GM15510 (cell line): ENCODE data around the gene RTN4RL1.

ENCODE experiments used
- POLR2A ChIP-seq: IDR thresholded peaks from 3 replicates; pipeline ENCODE4 v1.6.1; 2011; ENCODE audit warnings: borderline replicate concordance; ENCODE audit not compliant: insufficient read length; ENCODE audit errors: extremely low read depth

The RTN4RL1 gene

GRCh38 chr17:2025622-2026309 lies 632 bp upstream of the RTN4RL1 start:
- TF ChIP-seq POLR2A, result no peak

- TF ChIP-seq POLR2A, result no peak
Measured at GRCh38 chr17:2024572-2025219, 438 bp downstream of the RTN4RL1 start.

- no peak for TF ChIP-seq POLR2A
Measured at GRCh38 chr17:2023692-2024571, 1.2 kb downstream of the RTN4RL1 start.

- TF ChIP-seq POLR2A, result no peak
Measured at GRCh38 chr17:2023256-2023655, 1.9 kb downstream of the RTN4RL1 start.

GRCh38 chr17:2022647-2023240 lies 2.4 kb downstream of the RTN4RL1 start:
- no peak for TF ChIP-seq POLR2A

GRCh38 chr17:2020721-2021120 lies 4.4 kb downstream of the RTN4RL1 start:
- no peak for TF ChIP-seq POLR2A

- TF ChIP-seq POLR2A, result no peak
Measured at GRCh38 chr17:2019723-2020122, 5.4 kb downstream of the RTN4RL1 start.

- no peak for TF ChIP-seq POLR2A
Measured at GRCh38 chr17:2018716-2019510, 6.2 kb downstream of the RTN4RL1 start.

- no peak for TF ChIP-seq POLR2A
Measured at GRCh38 chr17:2017274-2017941, 7.7 kb downstream of the RTN4RL1 start.

- no peak for TF ChIP-seq POLR2A
Measured at GRCh38 chr17:2016494-2016893, 8.6 kb downstream of the RTN4RL1 start.

GRCh38 chr17:2015314-2015713 lies 9.8 kb downstream of the RTN4RL1 start:
- TF ChIP-seq POLR2A, result no peak

- no peak for TF ChIP-seq POLR2A
Measured at GRCh38 chr17:2013994-2014317, 11.2 kb downstream of the RTN4RL1 start.

- no peak for TF ChIP-seq POLR2A
Measured at GRCh38 chr17:2012499-2012898, 12.6 kb downstream of the RTN4RL1 start.
